HEK293 (cell line): ENCODE results near the gene TRIB2.

Experiments
- CTCF ChIA-PET: fragments of 350-600 bp; formaldehyde crosslinking; extraction: SDS; loops from one replicate; lab custom pipeline; 2021; ENCODE audit warnings: antibody characterized with exemption; lab: Yijun Ruan, JAX
- POLR2A ChIA-PET: fragments of 300-600 bp; formaldehyde crosslinking; extraction: SDS; loops from one replicate; lab custom pipeline; 2020; ENCODE audit warnings: antibody characterized with exemption, inconsistent platforms; lab: Yijun Ruan, JAX
- H3K27ac ChIP-seq: fragments of 200-500 bp; sonication (Bioruptor generic); 2 replicates; pipeline ENCODE4 v1.5.1; 2014; ENCODE audit warnings: low read depth, low read length, control low read depth, inconsistent platforms; ENCODE audit errors: extremely low read depth
- H3K36me3 ChIP-seq, 2 experiments: fragments of 200-500 bp in 1 of 2; sonication (Bioruptor generic) in 1 of 2; 1 replicate in 1 of 2; 2 replicates in 1 of 2; pipeline ENCODE4 v1.5.1; 2014 to 2017; ENCODE audit warnings: inconsistent platforms in 2 of 2, low read length in 2 of 2; ENCODE audit not compliant: control insufficient read depth in 2 of 2, insufficient read depth in 1 of 2
- H3K4me1 ChIP-seq: fragments of 200-500 bp; sonication (Bioruptor generic); 2 replicates; pipeline ENCODE4 v1.5.1; 2014; ENCODE audit warnings: mild to moderate bottlenecking, low read length, inconsistent platforms; ENCODE audit not compliant: control insufficient read depth, insufficient read depth
- H3K4me3 ChIP-seq: 2 replicates; pipeline ENCODE4 v1.5.1; 2011; ENCODE audit warnings: low read depth, mild to moderate bottlenecking, control low read depth, low read length, moderate library complexity
- H3K9me3 ChIP-seq: fragments of 200-500 bp; sonication (Bioruptor generic); 2 replicates; pipeline ENCODE4 v1.5.1; 2014; ENCODE audit warnings: low read depth, low read length, inconsistent platforms; ENCODE audit not compliant: control insufficient read depth, insufficient read depth
- KLF10 ChIP-seq: fragments of 450-650 bp; IDR thresholded peaks from 2 replicates; pipeline ENCODE4 v1.5.1; 2018; ENCODE audit warnings: missing biosample characterization, mild to moderate bottlenecking, missing genetic modification characterization
- SCRT1 ChIP-seq: fragments of 450-650 bp; formaldehyde crosslinking; IDR thresholded peaks from 2 replicates; pipeline ENCODE4 v1.5.1; 2016; ENCODE audit warnings: missing biosample characterization, missing genetic modification characterization, borderline replicate concordance
- TCF7L2 ChIP-seq: IDR thresholded peaks from 2 replicates; pipeline ENCODE4 v1.6.1; 2011; ENCODE audit warnings: low read depth, mild to moderate bottlenecking, inconsistent platforms, low read length, moderate library complexity, borderline replicate concordance
- ZNF169 ChIP-seq: fragments of 450-650 bp; formaldehyde crosslinking; IDR thresholded peaks from 2 replicates; pipeline ENCODE4 v1.5.1; 2016; ENCODE audit warnings: missing biosample characterization, missing genetic modification characterization
- ZNF214 ChIP-seq: fragments of 450-650 bp; formaldehyde crosslinking; IDR thresholded peaks from 2 replicates; pipeline ENCODE4 v1.5.1; 2017; ENCODE audit warnings: missing biosample characterization, mild to moderate bottlenecking, missing genetic modification characterization, borderline replicate concordance
- ZNF501 ChIP-seq: fragments of 450-650 bp; formaldehyde crosslinking; IDR thresholded peaks from 2 replicates; pipeline ENCODE4 v1.5.1; 2016; ENCODE audit warnings: missing biosample characterization, missing genetic modification characterization
- ZNF510 ChIP-seq: fragments of 450-650 bp; formaldehyde crosslinking; IDR thresholded peaks from 2 replicates; pipeline ENCODE4 v1.5.1; 2018; ENCODE audit warnings: mild to moderate bottlenecking, missing genetic modification characterization, missing biosample characterization; ENCODE audit not compliant: insufficient replicate concordance
- ZNF521 ChIP-seq: fragments of 450-650 bp; formaldehyde crosslinking; IDR thresholded peaks from 2 replicates; pipeline ENCODE4 v1.5.1; 2017; ENCODE audit warnings: missing biosample characterization, mild to moderate bottlenecking, missing genetic modification characterization
- ZNF654 ChIP-seq: fragments of 450-650 bp; formaldehyde crosslinking; IDR thresholded peaks from 2 replicates; pipeline ENCODE4 v1.5.1; 2016; ENCODE audit warnings: low read depth, missing biosample characterization, missing genetic modification characterization
- ZNF785 ChIP-seq: fragments of 450-650 bp; formaldehyde crosslinking; IDR thresholded peaks from 2 replicates; pipeline ENCODE4 v1.5.1; 2016; ENCODE audit warnings: missing biosample characterization, missing genetic modification characterization
- TF ChIP-seq, protein P1 (sequence below): fragments of 450-650 bp; formaldehyde crosslinking; IDR thresholded peaks from 2 replicates; pipeline ENCODE4 v1.5.1; 2016; ENCODE audit warnings: missing biosample characterization, missing genetic modification characterization
- TF ChIP-seq, protein P2 (sequence below): fragments of 450-650 bp; formaldehyde crosslinking; IDR thresholded peaks from 2 replicates; pipeline ENCODE4 v1.5.1; 2016; ENCODE audit warnings: missing biosample characterization, missing genetic modification characterization
- TF ChIP-seq, protein P3 (sequence below): fragments of 450-650 bp; formaldehyde crosslinking; IDR thresholded peaks from 2 replicates; pipeline ENCODE4 v1.5.1; 2016; ENCODE audit warnings: missing biosample characterization, missing genetic modification characterization
- TF ChIP-seq, protein P4 (sequence below): fragments of 450-650 bp; formaldehyde crosslinking; IDR thresholded peaks from 2 replicates; pipeline ENCODE4 v1.5.1; 2016; ENCODE audit warnings: missing biosample characterization, missing genetic modification characterization
- TF ChIP-seq, protein P5 (sequence below): fragments of 450-650 bp; formaldehyde crosslinking; IDR thresholded peaks from 2 replicates; pipeline ENCODE4 v1.5.1; 2016; ENCODE audit warnings: missing biosample characterization, missing genetic modification characterization
- TF ChIP-seq, protein P6 (sequence below): fragments of 450-650 bp; formaldehyde crosslinking; IDR thresholded peaks from 2 replicates; pipeline ENCODE4 v1.5.1; 2016; ENCODE audit warnings: missing biosample characterization, missing genetic modification characterization

The TRIB2 gene

DNA sequence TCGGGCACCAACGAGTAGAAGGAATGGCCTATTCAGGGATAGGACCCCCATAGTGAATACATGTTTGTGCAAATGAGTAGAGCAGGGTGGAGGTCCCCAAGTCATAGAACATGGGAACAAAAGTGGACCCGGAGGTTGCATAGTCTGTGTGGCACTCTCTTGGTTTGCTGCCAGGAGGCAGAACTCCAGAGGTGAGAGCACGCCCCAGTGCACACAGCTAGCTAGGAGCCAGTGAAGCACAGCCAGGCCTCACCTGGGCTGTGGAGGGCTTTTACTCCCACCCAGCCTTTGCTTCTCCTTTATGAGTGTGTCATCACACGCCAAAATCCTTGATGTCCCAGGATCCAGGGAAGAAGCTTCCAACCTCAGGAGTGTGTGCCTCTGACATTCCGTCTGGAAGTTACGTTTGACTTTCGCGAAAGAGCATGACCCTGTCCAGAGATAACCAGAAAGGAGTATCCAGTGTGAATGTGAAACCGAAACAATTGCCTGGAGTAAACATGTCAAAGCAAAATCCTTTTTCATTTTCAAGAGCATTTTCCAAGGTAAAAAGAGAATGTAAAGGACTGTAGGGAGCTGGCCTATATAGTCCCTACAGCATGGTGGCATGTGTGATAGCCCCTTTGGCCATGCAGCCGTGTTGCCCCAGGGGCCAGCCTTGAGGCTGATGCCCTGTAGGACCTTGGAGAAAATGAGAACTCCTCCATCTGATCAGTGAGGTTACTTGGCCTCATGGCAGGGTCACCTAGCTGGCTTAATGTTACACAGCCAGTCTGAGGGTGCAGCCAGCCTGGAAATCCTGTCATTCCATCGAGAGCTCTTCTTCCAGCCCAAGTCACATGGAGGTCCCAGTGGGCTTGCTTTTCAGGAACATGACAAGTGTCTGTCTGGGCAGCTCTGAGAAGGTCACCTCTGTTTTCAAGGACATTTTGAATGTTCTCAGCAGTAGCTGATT lies 8.8 kb downstream of the TRIB2 start:
- POLR2A ChIA-PET = no interaction called here
- TF ChIP-seq, protein P1, sequence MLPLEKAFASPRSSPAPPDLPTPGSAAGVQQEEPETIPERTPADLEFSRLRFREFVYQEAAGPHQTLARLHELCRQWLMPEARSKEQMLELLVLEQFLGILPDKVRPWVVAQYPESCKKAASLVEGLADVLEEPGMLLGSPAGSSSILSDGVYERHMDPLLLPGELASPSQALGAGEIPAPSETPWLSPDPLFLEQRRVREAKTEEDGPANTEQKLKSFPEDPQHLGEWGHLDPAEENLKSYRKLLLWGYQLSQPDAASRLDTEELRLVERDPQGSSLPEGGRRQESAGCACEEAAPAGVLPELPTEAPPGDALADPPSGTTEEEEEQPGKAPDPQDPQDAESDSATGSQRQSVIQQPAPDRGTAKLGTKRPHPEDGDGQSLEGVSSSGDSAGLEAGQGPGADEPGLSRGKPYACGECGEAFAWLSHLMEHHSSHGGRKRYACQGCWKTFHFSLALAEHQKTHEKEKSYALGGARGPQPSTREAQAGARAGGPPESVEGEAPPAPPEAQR (tag by site-specific recombination) = no peak
- no peak for TF ChIP-seq ZNF654
- no peak for TF ChIP-seq ZNF501 (tag by site-specific recombination)
- no peak for TF ChIP-seq ZNF510 (tag by site-specific recombination)
- TF ChIP-seq ZNF521 (tag by site-specific recombination) = no peak
- TF ChIP-seq, protein P2, sequence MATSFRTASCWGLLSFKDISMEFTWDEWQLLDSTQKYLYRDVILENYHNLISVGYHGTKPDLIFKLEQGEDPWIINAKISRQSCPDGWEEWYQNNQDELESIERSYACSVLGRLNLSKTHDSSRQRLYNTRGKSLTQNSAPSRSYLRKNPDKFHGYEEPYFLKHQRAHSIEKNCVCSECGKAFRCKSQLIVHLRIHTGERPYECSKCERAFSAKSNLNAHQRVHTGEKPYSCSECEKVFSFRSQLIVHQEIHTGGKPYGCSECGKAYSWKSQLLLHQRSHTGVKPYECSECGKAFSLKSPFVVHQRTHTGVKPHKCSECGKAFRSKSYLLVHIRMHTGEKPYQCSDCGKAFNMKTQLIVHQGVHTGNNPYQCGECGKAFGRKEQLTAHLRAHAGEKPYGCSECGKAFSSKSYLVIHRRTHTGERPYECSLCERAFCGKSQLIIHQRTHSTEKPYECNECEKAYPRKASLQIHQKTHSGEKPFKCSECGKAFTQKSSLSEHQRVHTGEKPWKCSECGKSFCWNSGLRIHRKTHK (tag by site-specific recombination) = no peak
- TF ChIP-seq ZNF785 (tag by site-specific recombination) = no peak
- CTCF ChIA-PET = interaction anchor here (0.7 to 1.9 kb wide), 2 partner anchors 61 to 281 kb away, joined by 5 read pairs; no protein-coding TSS in a partner anchor
- no peak overlapping the region for H3K27ac ChIP-seq
- H3K4me1 ChIP-seq = peaks cover 3% of the 10 kb centered on the region; the same call in 1 of the 2 replicates
- H3K4me3 ChIP-seq = no peak overlapping the region
- peaks cover 3 to 74% of the 10 kb centered on the region in 2 experiments; a peak in 2 of 3 replicates for H3K36me3 ChIP-seq
- H3K9me3 ChIP-seq = no peaks in the 10 kb centered on the region

DNA sequence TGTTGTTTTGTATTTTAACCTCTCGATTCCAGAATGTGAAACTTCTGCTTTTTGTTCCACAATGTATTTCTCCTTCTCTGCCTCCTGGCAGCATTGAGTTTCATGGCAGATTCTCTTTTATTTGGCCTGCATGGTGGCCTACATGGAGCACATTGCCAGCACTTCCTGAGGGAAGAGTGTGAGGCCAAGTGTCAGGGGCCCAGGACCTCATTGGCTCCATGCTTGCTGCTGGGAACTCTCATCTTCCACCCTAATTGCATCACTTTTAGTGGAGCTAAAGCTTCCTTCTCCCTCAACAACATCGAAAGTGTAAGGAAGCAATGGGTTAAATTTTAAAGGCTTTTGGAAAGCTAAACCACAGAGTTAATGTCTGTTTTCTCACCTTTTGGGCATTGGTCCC lies 9.5 kb downstream of the TRIB2 start:
- no peak overlapping the region for H3K27ac ChIP-seq
- H3K4me1 ChIP-seq = peaks cover 3% of the 10 kb centered on the region; the same call in 1 of the 2 replicates
- peaks cover 3 to 81% of the 10 kb centered on the region in 2 experiments; a peak in 2 of 3 replicates for H3K36me3 ChIP-seq
- no peak overlapping the region for H3K4me3 ChIP-seq
- TF ChIP-seq, protein P3, sequence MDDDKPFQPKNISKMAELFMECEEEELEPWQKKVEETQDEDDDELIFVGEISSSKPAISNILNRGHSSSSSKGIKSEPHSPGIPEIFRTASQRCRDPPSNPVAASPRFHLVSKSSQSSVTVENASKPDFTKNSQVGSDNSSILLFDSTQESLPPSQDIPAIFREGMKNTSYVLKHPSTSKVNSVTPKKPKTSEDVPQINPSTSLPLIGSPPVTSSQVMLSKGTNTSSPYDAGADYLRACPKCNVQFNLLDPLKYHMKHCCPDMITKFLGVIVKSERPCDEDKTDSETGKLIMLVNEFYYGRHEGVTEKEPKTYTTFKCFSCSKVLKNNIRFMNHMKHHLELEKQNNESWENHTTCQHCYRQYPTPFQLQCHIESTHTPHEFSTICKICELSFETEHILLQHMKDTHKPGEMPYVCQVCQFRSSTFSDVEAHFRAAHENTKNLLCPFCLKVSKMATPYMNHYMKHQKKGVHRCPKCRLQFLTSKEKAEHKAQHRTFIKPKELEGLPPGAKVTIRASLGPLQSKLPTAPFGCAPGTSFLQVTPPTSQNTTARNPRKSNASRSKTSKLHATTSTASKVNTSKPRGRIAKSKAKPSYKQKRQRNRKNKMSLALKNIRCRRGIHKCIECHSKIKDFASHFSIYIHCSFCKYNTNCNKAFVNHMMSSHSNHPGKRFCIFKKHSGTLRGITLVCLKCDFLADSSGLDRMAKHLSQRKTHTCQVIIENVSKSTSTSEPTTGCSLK (tag by site-specific recombination) = no peak
- TF ChIP-seq ZNF169 (tag by site-specific recombination) (no peak), ZNF214 (tag by site-specific recombination) (no peak), SCRT1 (no peak), TCF7L2 (no peak), KLF10 (tag by site-specific recombination) (no peak), ZNF510 (tag by site-specific recombination) (no peak)
- TF ChIP-seq, protein P4, sequence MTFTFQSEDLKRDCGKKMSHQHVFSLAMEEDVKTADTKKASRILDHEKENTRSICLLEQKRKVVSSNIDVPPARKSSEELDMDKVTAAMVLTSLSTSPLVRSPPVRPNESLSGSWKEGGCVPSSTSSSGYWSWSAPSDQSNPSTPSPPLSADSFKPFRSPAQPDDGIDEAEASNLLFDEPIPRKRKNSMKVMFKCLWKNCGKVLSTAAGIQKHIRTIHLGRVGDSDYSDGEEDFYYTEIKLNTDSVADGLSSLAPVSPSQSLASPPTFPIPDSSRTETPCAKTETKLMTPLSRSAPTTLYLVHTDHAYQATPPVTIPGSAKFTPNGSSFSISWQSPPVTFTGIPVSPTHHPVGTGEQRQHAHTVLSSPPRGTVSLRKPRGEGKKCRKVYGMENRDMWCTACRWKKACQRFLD (tag by site-specific recombination) = no peak
- TF ChIP-seq, protein P5, sequence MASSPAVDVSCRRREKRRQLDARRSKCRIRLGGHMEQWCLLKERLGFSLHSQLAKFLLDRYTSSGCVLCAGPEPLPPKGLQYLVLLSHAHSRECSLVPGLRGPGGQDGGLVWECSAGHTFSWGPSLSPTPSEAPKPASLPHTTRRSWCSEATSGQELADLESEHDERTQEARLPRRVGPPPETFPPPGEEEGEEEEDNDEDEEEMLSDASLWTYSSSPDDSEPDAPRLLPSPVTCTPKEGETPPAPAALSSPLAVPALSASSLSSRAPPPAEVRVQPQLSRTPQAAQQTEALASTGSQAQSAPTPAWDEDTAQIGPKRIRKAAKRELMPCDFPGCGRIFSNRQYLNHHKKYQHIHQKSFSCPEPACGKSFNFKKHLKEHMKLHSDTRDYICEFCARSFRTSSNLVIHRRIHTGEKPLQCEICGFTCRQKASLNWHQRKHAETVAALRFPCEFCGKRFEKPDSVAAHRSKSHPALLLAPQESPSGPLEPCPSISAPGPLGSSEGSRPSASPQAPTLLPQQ (tag by site-specific recombination) = no peak
- TF ChIP-seq, protein P6, sequence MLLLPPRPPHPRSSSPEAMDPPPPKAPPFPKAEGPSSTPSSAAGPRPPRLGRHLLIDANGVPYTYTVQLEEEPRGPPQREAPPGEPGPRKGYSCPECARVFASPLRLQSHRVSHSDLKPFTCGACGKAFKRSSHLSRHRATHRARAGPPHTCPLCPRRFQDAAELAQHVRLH = no peak
- TF ChIP-seq, all 188 proteins: peak for 0
- ChIA-PET POLR2A (no interaction called here), CTCF (interaction anchor here (1.9 kb wide), 1 partner anchor 281 kb away, joined by 5 read pairs; no protein-coding TSS in a partner anchor)
- H3K9me3 ChIP-seq = no peaks in the 10 kb centered on the region
